Measurements from ENCODE around the gene MRPL46.
A peak's percentile ranks its signal among the peaks of the same experiment; 100 is the strongest.

DNA sequence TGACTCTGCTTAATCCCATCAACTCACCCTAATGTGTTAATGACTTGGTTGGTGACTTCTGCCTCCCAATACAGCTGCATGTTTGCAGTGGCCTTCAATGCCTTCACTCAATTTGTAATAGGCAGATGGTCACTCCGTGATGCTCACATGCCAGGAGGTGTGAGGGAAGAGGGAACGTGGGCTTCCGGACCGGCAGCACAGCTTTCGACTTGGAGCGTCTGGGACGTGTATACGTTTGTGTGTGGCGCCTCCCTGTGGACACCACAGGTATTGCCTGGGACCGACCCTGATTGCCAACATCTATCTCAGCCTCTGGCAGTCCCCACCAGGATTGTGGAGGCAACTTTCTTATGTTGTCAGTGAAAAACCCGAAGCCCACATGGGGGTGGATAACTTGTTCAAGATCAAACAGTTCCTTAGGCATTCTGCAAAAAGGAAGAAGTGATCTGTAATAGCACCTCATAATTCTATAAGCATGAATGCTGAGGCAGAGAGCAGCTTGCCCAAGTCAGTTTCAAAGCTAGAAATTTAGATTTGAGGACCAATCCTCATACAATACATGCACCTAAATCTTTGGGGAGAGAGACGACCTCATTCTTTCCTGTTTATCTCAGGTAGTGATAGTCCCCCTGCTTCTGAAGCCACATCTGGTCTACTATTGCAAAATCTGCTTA, 16.9 kb downstream of the MRPL46 start:
- TF ChIP-seq RCOR1 (IDR thresholded peaks at IDR 0.05; ENCODE audit: insufficient replicate concordance, low read length) (no peak), RAD21 (IDR thresholded peaks at IDR 0.05; ENCODE audit: low read length) (peak; percentile 84)
- TF ChIP-seq, protein P1, sequence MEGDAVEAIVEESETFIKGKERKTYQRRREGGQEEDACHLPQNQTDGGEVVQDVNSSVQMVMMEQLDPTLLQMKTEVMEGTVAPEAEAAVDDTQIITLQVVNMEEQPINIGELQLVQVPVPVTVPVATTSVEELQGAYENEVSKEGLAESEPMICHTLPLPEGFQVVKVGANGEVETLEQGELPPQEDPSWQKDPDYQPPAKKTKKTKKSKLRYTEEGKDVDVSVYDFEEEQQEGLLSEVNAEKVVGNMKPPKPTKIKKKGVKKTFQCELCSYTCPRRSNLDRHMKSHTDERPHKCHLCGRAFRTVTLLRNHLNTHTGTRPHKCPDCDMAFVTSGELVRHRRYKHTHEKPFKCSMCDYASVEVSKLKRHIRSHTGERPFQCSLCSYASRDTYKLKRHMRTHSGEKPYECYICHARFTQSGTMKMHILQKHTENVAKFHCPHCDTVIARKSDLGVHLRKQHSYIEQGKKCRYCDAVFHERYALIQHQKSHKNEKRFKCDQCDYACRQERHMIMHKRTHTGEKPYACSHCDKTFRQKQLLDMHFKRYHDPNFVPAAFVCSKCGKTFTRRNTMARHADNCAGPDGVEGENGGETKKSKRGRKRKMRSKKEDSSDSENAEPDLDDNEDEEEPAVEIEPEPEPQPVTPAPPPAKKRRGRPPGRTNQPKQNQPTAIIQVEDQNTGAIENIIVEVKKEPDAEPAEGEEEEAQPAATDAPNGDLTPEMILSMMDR (conservative IDR thresholded peaks at IDR 0.05; ENCODE audit: low read depth, low read length) = peak; percentile 77
